HG03097 (cell line): Measurements from ENCODE around the gene DAG1.
A peak's percentile ranks its signal among the peaks of the same experiment; 100 is the strongest.

Experiments used
- ATAC-seq: cut with Tn5 transposase; IDR thresholded peaks from one replicate; pipeline ENCODE4 v1.9.1; 2021; ENCODE audit not compliant: unreplicated experiment, low FRiP score

Gene DAG1

DNA sequence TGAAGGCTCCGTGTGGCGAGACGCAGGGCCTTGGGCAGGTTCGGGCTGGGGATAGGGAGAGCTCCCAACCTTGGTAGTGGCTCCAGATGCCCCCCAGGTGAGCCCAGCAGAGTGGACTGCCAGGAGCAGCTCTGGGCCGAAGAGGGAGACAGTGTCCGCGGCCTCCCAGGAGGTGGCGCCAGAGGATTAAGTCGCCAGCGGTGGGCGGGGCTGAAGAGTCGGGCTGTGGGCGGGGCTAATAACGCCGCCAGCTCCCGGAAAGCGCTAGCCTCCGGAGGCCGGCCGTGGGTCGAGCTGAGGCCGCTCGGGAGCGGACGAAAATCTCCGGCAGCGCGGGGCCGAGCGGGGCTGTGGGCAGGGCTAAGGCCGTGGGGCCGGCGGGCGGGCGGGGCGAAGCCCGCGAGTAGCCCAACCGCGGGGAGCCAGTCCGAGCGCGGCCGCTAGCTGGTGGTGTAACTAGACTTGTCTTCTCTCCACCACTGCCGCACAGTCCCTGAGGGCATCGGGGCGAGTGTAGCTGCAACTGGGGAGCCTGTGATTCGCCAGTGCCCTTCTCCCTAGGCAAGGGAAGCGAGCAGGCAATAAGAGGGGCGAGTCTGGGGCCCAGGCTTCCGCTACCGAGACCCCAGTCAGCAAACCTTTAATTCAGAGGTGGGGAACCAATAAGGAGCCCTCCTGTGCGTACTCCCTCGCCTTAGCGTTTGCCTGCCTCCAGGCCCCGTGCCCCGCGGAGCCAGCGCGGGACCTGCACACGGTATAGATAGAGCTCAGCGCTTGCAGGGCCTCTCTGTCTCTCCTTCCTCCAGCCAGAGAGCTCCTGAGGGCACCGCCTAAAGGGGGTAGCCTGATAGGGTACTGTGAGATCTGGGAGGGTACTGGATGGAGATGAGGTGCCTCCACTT, 69.8 kb downstream of the DAG1 start:
- ATAC-seq = peak; percentile 87

GRCh38 chr3:49552087-49552486, 82.0 kb downstream of the DAG1 start:
- ATAC-seq = no peak

GRCh38 chr3:49553324-49553691, 83.2 kb downstream of the DAG1 start:
- no peak for ATAC-seq

GRCh38 chr3:49553692-49554632, 83.9 kb downstream of the DAG1 start, which contains the start of gene BSN:
BSN (plus strand) TSS chr3:49554477; CDS start chr3:49554603, 126 bp downstream.
- peak; percentile 81 for ATAC-seq

DNA sequence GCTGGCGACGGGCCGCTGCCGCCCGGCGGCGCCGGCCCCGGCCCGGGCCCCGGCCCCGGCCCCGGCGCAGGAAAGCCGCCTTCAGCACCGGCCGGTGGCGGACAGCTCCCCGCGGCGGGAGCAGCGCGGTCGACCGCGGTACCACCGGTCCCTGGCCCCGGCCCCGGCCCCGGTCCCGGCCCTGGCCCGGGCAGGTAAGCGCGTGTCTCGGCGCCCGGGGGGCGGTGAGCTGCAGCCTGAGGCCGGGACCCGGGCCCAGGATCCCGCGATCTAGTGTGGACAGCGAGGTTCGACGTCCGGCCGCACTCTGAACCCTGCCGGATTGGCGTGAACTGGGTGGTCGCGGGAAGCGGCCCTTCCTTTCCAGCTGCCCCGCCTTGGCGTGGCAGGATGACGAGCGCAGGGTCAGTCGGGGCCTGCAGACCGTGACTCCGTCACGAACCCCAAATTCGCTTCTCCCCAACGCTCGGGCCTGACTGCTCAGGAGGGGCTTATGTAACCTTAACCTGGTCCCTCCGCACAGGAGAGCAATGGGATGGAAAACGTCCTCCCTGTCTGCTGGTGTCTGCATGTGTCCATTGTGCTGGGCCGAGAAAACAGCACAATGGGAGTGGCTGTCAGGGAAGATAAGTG, 84.7 kb downstream of the DAG1 start:
- ATAC-seq = peak; percentile 56

DNA sequence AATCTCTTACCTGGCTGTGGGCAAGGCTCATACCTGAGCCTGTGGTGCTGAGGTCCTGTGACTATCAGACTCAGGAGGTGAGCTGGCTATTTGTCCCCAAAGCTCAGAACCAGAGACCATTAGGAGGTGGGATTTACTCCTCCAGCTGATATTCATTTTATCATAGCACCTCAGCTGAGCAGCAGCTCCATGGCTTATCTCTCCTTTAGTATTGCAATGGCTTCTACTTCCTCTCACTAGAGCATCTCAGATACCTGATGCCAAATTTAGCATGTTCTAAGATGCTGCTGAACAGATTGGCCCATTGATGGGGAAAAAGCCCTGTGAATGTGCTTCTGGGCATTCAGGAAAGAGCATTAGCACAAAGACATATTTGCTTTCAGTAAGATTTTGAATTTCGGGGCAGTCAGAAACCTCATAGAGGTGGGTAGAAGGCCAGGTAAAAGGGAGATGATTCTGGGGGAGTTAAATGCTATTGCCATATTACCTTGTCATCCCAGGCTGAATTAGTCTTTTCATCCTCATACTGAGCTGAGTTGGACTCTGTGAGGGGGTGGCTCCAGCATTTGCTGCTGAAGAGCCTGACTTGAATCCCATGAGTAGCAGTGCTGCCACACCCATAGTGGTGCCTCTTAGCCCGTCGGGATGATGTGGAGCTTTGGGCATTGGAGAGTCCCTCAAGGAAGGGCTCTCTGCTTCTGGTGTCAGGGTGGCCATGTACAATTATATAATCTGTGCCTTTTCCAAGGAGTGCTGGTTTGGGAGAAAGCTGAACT, 86.6 kb downstream of the DAG1 start:
- ATAC-seq = no peak

GRCh38 chr3:49563040-49563578, 93.0 kb downstream of the DAG1 start:
- no peak for ATAC-seq

DNA sequence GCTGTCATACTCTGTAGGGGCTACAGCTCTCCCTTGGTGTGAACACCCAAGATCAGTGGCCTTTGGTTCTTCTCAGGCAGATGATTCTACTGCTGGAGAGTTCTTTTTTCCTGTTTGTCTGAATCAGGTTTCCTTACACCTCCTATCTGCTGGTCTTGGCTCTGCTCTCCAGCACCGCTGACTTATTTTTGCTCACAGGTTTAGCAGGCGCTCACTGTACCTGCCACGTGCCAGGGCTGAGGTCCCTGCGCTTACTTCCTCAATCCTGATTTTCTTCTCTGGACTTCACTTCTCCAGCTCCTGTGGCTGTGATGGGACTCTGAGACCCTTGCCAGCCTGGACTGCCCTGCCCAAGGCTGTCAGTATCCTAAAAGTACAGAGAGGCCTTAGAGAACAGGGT, 93.7 kb downstream of the DAG1 start:
- no peak for ATAC-seq

- no peak for ATAC-seq
Observed at GRCh38 chr3:49566312-49566711, 96.2 kb downstream of the DAG1 start.

GRCh38 chr3:49567406-49567805, 97.3 kb downstream of the DAG1 start:
- ATAC-seq = no peak

DNA sequence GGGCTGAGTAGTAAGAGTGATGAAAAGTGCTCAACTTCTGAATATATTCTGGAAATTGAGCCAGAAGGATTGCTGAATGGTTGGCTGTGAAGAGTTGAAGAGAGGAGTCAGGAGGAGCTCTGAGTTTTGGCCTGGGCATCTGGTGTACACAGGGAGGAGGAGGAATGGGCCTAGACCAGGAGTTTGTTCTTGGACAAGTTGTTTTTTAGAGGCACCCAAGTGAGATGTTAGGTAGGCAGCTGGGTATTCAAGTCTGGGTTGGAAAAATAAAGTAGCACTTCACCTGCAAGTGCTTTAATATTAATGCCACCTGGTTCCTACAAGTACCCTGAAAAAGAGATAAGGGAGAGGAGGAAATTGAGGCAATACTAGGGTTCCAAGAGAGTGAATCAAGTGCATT, 98.9 kb downstream of the DAG1 start:
- no peak for ATAC-seq

DNA sequence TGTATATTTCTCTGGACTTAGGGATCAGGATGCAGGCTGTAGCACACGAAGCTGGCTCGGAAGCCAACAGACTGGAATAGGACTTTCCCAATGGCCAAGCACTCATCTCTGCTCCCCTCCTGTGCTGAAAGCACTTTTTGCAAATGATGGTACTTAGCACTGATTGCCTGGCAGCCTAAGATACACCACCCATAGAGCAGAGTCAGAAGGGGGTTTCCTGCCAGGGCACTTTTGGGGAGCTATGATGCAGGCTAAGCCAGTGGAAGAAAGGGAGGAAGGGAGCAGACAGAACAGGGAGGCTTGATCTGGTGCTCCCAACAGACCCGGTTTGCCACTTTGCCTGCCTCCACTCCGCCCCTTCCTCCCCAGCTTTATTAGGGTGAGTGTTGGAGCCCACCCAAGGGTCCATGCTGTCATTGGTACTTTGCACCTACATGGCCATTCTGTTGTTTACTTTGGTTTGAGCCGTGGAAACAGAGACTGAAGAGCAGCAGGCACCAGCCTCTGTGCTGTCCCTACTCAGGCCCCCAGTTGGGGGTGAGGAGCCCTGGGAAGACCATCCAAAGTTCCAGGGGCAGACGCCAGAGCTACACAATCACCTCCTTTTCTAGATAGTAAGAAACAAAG, 100.1 kb downstream of the DAG1 start:
- no peak for ATAC-seq

DNA sequence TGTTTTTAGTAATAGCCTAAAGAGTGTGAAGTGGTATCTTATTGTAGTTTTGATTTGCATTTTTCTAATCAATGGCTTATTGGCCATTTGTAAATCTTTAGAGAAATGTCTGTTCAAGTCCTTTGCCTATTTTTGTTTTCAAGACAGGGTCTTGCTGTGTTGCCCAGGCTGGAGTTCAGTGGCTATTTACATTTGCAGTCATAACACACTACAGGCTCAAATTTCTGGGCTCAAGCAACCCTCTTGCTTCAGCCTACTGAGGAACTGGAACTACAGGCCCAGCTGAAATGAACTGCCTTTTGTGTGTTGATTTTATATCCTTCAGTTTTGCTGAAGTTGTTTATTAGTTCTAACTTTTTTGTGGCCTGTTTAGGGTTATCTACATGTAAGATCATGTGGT, 112.1 kb downstream of the DAG1 start:
- no peak for ATAC-seq
